ENCODE measurements around the gene PGM3. TPM values are rescaled to one million over a fixed set of nuclear protein-coding genes. Genes with fewer than 3 reads are reported as not detected.

PGM3 gene
- total and polyA plus RNA-seq, 2 of the 4 experiments (the other 2 are of a cell fraction): 68.4 to 336 TPM

DNA sequence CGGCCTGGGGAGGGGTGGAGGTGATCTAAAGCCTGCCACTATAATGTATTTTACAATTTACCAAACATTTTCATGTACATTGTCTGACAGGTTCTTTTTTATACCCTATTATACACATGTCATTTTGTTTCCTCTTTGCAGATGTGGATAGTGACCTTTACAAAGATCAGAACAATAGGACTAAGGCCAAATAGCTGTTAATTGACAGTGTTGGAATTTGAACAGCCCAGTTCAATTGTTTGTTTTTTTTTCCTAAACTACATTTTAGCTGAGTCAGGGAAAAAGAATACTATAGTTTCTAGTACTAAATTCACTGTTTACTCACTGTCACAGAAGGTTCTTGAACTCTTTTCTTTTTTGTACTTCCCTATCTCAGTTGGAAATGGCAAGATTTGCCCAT lies 40.2 kb downstream of the PGM3 start:
- WGBS, 2 experiments (ENCODE audit: extremely low coverage in 2 of 2, insufficient read length in 1 of 2): no CpG with 5 or more reads among the region's 1 CpG
- Histone ChIP-seq H2AFZ (replicated peaks; ENCODE audit: low read length, poor library complexity) (no peak overlapping the region), H3K23ac (ENCODE audit: low read depth, low read length) (no peak overlapping the region), H4K91ac (ENCODE audit: insufficient read depth, low read depth, low read length) (no peak overlapping the region), H3K14ac (replicated peaks; ENCODE audit: low read depth, low read length) (no peak overlapping the region), H3K79me1 (ENCODE audit: low read depth in 1 of 2, low read length in 2 of 2) (no peaks in the 10 kb centered on the region), H4K5ac (ENCODE audit: low read depth, low read length) (no peak overlapping the region), H3K4me2 (ENCODE audit: low read depth, low read length) (no peak overlapping the region), H3K27me3 (ENCODE audit: control insufficient read depth, insufficient read depth, low read length) (no peaks in the 10 kb centered on the region), H3K4ac (ENCODE audit: low read depth, low read length) (no peak overlapping the region), H2AK5ac (ENCODE audit: low read depth, low read length) (no peak overlapping the region), H2BK120ac (ENCODE audit: low read depth, low read length) (no peak overlapping the region), H4K20me1 (ENCODE audit: insufficient read depth, low read length) (no peaks in the 10 kb centered on the region), H2BK5ac (ENCODE audit: low read depth, low read length, poor library complexity, severe bottlenecking) (no peak overlapping the region), H2BK15ac (ENCODE audit: low read depth, low read length) (no peak overlapping the region), H4K8ac (ENCODE audit: low read depth in 2 of 2, low read length in 2 of 2) (no peak overlapping the region), H3K4me1 (ENCODE audit: control insufficient read depth, insufficient read depth, low read length) (no peaks in the 10 kb centered on the region), H3K36me3 (ENCODE audit: control insufficient read depth, insufficient read depth, low read length) (peaks cover 4% of the 10 kb centered on the region; the same call in 1 of the 2 replicates), H3K56ac (ENCODE audit: extremely low read depth, insufficient read depth, low read length) (no peak overlapping the region), H3K9me3 (ENCODE audit: control insufficient read depth, insufficient read depth, low read length) (no peaks in the 10 kb centered on the region), H3K9ac (ENCODE audit: low read depth, low read length) (no peak overlapping the region), H3K9me1 (ENCODE audit: insufficient read depth, low read length) (0 out of 2 replicates have a peak, but pooled peaks cover 4% of the 10 kb centered on the region), H3K4me3 (ENCODE audit: insufficient read depth, low read depth, low read length) (no peak overlapping the region), H3K18ac (ENCODE audit: low read depth, low read length) (no peak overlapping the region), H3K27ac (ENCODE audit: insufficient read depth, low read length) (no peak overlapping the region), H2BK20ac (ENCODE audit: low read depth, low read length) (no peak overlapping the region), H2AK9ac (replicated peaks; ENCODE audit: low read depth, low read length, poor library complexity) (no peak overlapping the region)
- BruUV-seq (replicated peaks): no TSS peak
- TF ChIP-seq POLR2A (IDR thresholded peaks at IDR 0.05; ENCODE audit: low read depth, low read length) (no peak), MAFK (IDR thresholded peaks at IDR 0.05; ENCODE audit: low read depth, low read length) (peak; percentile 99)
- intact Hi-C loops (cut with micrococcal nuclease) (no loop called here), in situ Hi-C loops (cut with MboI; ENCODE audit: low sequenced_read_pairs) (no loop called here), dilution Hi-C loops (cut with HindIII; ENCODE audit: low sequenced_read_pairs, unreplicated experiment) (no loop called here)
- POLR2A ChIA-PET (ENCODE audit: unreplicated experiment): interaction anchor here (0.5 to 0.6 kb wide), 2 partner anchors 129 to 330 kb away, joined by 4 to 6 read pairs; no protein-coding TSS in a partner anchor
- CTCF ChIA-PET: no interaction called here
- no peak for DNase-seq
- ATAC-seq (ENCODE audit: low read depth): no peak
